Astrocyte of the spinal cord (primary cell): ENCODE results near the gene DGAT2.

Source experiments
- DNase-seq: peaks from one replicate; pipeline ENCODE4 v3.0.0; 2011; ENCODE audit warnings: low read depth, low spot score
- H3K4me3 ChIP-seq: 2 replicates; pipeline ENCODE4 v1.5.1; 2011; ENCODE audit warnings: low read depth, mild to moderate bottlenecking, low read length, moderate library complexity
- in situ Hi-C: cut with HindIII; loops from 2 replicates; pipeline ENCODE4 v1.10.0; 2017; ENCODE audit warnings: low sequenced_read_pairs
- TF ChIP-seq, protein P1 (sequence below): IDR thresholded peaks from 2 replicates; pipeline ENCODE4 v1.5.1; 2012; ENCODE audit warnings: low read depth, mild to moderate bottlenecking, low read length, inconsistent platforms

The DGAT2 gene, protein sequence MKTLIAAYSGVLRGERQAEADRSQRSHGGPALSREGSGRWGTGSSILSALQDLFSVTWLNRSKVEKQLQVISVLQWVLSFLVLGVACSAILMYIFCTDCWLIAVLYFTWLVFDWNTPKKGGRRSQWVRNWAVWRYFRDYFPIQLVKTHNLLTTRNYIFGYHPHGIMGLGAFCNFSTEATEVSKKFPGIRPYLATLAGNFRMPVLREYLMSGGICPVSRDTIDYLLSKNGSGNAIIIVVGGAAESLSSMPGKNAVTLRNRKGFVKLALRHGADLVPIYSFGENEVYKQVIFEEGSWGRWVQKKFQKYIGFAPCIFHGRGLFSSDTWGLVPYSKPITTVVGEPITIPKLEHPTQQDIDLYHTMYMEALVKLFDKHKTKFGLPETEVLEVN

DNA sequence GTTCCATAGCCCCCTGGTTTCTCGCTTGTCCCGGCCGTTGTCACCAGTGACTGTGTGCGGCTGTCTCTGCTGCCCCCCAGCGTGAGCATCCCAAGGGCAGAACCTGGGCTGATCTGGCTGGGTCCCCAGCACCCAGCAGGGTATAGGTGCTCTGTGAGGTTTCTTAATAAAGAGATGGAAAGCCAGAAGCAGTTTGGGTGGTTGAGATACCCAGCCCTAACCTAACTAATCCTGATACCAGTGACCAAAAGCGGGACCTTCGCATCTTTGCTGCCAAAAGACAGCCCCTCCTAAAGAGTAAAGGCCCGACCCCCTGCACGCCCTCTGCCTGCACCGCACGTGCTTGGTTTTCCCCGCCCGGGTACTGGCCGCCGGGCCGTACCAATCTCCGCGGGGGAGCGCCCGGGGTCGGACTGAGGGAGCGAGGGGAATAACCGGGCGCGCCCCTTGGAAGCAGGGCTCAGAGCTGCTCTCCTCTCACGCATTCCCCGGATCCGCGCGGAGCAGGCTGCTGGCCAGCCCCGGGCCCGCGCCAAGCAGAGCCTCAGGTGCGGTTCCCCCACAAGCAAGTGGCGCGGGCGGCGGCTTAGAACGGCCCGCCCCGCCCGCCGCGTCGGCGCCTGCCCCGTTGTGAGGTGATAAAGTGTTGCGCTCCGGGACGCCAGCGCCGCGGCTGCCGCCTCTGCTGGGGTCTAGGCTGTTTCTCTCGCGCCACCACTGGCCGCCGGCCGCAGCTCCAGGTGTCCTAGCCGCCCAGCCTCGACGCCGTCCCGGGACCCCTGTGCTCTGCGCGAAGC lies at the start of gene DGAT2:
Gene DGAT2, plus strand, starts transcription at position 667 of the 797 bp plus-strand sequence. CDS start 214 bp downstream, outside the sequence.
- TF ChIP-seq, protein P1, sequence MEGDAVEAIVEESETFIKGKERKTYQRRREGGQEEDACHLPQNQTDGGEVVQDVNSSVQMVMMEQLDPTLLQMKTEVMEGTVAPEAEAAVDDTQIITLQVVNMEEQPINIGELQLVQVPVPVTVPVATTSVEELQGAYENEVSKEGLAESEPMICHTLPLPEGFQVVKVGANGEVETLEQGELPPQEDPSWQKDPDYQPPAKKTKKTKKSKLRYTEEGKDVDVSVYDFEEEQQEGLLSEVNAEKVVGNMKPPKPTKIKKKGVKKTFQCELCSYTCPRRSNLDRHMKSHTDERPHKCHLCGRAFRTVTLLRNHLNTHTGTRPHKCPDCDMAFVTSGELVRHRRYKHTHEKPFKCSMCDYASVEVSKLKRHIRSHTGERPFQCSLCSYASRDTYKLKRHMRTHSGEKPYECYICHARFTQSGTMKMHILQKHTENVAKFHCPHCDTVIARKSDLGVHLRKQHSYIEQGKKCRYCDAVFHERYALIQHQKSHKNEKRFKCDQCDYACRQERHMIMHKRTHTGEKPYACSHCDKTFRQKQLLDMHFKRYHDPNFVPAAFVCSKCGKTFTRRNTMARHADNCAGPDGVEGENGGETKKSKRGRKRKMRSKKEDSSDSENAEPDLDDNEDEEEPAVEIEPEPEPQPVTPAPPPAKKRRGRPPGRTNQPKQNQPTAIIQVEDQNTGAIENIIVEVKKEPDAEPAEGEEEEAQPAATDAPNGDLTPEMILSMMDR, result no peak
- DNase-seq, result peak; percentile 63
- in situ Hi-C loops, result no loop called here
- H3K4me3 ChIP-seq, result peak within 1 kb of the TSS; percentile 32

DNA sequence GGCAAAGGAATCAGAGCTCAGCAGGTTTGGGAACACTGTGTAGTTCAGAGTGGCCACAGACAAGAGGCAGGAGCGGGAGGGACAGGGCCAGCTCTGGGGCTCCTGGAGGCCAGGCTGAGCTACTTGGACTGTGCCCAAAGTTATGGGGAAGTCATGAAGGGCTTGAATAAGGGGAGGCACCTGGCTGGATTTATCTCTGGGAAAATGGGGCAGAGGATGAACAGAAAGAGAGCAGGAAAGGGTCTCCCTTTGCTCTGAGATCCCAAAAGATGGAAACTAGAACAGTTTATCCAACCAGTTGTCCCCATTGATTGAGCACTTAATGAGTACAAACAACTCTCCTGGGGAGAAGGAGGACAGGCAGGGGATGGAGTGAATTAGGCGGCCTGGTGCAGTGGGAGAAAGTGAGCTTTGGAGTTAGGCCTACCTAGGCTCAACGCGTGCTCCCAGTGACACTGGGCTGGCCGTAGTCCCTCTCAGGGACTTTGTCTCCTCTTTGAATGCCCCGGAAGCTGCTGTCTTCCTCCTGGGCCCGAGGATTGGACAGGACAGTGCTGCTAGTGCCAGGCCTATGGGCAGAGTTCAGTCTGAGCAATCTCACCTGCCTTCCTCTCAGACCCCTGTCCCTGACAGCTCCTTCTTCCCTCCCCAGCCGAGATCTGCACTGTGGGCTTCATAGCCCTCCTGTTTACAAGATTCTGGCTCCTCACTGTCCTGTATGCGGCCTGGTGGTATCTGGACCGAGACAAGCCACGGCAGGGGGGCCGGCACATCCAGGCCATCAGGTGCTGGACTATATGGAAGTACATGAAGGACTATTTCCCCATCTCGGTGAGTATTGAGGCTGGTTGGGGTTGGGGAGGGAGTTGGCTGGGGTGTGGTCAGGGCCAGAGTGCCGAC lies 49.0 kb upstream of the DGAT2 start:
- no peak for DNase-seq
- no peak overlapping the region for H3K4me3 ChIP-seq
- TF ChIP-seq, protein P1, result no peak
- in situ Hi-C loops, result no loop called here

GRCh38 chr11:75720639-75721038 lies 47.9 kb upstream of the DGAT2 start:
- no peak overlapping the region for H3K4me3 ChIP-seq
- in situ Hi-C loops, result no loop called here
- DNase-seq, result no peak
- TF ChIP-seq, protein P1, result no peak

GRCh38 chr11:75721852-75722668 lies 46.5 kb upstream of the DGAT2 start:
- H3K4me3 ChIP-seq, result no peak overlapping the region
- in situ Hi-C loops, result no loop called here
- TF ChIP-seq, protein P1, result no peak
- no peak for DNase-seq

GRCh38 chr11:75722669-75723042 lies 45.9 kb upstream of the DGAT2 start:
- TF ChIP-seq, protein P1, result no peak

More at GRCh38 chr11:75722669-75723042, 45.9 kb upstream of the DGAT2 start:
- in situ Hi-C loops, result no loop called here
- DNase-seq, result no peak
- H3K4me3 ChIP-seq, result no peak overlapping the region
